Cerebellar nuclear complex (tissue), 1 donor: ENCODE results near the gene HYAL3.

Experiments used
- DNase-seq, 2 experiments: peaks; one replicate each; lab custom pipeline; 2025; lab: John Stamatoyannopoulos, UW

HYAL3 gene

DNA sequence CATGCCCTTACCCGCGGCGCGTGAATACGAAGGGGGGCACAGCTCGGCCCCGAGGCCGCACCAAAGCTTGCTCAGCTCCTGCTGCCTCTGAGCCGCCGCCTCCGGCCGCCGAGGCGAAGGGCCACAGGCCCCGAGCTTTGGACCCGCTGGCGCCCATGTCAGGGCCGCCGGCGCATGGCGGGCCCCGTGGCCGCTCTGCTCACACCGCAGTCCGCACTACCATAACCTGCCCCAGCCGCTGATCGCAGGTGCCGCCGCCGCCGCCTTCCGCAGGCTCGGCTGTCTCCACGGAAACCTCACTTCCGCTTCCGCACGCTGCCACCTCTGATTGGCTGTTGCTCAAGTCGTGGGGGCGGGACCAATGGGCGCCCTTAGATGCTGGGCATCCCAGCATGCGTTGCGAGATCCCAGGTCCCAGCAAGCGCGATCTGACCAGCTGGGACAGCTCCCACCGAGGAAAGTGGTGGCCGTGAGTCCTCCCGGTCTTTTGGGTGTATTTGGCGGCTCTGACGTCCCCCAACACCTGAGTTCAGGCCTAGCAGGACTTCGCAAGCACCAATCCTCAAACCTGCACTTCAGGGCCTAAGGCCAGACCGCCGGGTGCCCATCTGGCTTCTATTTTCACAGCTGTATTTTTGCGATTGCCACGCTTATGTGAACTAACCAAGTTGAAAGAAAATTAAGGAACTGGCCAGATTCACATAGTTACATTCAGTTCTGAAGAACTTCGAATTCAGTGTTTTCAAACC, 28.9 kb upstream of the HYAL3 start, which contains the start of gene TUSC2:
TUSC2 (minus strand) TSS at position 281 of the 749 bp plus-strand sequence; CDS start at position 157, 124 bp downstream.
- peak; percentile 61 to 85 for DNase-seq

DNA sequence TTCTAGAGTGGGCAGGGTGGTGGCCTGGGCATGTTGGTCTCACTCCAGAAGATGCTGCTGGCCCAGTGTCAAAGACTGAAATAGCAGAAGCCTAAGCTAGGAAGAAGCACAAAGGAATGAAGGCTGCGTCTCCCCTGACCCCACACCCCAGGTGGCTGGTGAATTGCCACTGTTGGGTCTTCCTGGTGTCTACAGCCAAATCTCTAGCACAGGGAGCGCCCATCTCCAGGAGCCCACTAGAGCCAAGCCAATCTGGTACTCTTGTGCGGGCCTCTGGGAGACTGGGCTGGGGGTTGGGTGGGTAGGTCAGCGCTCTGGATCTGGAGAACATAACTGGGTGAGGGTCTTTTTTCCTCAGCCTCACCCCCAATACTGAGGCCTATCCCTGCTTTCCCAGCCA, 27.9 kb upstream of the HYAL3 start:
- DNase-seq: no peak

DNA sequence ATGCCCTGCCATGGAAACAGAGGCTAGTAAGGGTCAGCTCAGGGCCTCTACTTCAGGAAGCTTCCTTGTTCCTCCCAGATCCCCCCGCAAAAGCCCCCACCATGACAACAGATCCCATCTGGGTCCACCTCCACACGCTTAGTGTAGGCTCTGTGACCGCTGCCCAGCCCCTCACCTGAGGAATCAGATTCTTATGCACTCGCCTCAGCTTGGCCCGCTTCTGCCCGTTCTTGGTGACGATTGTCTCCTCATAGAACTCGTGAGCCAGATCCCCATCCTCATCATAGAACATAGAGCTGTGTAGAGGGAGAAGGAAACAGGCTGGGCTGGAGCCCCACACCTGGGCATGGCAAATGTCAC, 27.0 kb upstream of the HYAL3 start:
- DNase-seq: no peak

DNA sequence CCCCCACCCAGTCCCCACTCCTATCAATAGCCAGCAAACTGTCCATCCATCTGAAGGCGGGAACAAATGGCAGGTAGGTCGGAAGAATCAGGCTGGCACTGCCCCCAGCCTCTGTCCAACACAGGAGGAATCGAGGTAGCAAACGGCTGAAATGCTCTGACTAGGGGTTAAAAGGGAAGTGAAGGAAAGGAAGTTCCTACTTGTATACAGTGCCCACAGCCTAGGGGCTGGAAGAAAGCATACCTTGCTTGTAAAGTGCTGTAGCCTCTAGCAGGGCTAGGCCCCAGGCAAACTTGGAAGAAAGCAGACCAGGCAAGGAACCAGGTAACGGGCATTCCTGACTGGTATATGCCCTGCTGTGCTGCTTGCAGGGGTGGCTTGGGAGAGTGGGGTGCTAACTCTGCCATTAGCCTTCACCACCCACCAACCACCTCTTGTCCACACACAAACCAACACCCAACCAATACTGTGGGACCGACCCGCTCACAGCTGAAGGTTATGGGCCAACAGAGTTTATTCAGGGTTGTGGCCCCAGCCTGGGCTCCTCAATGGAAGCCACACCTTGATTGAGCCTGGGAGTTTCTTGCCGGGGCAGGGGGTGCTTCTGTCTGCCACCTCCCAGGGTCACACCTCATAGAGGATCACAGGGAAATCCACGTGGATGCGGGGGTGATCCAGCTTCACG, 26.4 kb upstream of the HYAL3 start:
- no peak for DNase-seq

DNA sequence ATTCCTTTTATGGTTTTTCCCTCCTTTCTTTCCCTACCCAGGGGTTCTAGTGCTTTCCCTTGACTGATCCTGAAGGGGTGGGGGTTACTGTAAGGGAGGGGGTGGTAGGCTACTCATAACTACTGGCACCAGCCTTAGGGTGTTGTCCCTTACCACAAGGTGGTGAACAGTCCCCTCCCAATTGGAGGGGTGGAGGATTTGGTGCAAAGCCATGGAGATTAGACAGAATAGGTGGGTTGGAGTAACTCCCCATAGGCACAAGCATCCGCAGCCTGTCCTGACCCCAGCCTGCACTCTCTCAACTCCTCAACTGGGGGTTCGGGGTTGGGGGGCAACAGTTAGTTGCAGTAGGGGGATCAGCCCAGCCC, 25.9 kb upstream of the HYAL3 start:
- DNase-seq: no peak

DNA sequence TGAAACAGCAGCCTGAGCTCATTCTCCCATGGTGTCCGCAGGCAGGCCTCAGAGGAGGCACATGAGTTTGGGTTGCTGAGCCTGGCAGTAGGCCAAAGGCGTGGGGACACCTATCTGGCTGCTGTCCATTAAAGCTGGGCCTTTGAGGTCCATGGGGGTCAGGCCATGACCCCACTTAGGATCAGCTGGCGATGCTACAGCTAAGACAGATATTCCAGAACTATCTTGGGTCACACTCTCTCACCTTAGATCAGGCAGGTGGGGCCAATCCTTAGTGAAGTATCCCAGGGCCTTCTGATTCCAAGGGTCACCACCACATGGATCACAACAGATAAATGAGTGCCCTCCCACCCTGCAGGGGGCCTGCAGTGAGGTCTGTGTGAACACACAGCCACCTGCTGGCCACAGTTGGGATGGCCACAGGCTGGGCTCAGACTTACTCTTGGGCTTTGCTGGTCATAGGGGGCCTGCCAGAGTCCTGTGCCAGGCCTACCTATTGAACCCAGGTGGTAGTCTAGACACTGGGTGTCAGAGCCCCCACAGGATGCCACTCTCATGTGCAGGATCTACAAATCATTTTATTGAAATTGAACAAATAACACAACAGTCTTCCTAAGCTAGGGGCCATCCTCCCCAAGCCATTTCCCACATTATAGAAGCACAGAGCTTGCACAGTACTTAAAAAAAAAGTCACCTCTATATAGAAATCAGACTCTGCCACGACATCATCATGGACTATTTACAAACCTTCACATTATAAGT, 25.3 kb upstream of the HYAL3 start:
- DNase-seq: peak in 1 of 2 experiments; percentile 4

DNA sequence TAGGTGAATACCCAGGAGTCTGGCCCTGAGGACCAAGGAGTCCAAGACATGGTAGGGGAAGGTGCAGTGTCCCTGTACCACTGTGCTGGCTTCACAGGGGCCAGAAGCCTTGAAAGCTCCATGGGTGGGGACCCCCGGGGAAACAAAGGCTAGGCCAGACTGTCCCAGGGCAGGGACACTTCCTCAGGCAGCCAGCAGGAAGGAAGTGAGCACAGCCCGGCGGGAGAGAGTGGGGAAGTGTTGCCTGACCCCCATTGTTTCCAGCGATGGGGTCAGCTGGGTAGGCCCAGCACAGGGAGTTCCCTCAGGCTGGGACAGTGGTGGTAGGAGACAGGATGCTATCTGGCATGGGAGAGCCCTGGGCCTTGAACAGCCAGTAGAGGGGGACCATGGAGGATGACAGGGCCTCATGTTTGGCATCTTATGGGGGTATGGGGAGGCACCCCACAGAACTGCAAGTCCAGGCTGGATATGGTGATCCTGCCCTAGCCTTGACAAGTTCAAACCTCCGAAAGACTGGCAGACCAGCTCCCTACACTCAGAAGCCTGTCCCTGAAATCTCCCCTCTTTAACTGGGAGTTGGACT, 24.5 kb upstream of the HYAL3 start:
- DNase-seq: no peak

DNA sequence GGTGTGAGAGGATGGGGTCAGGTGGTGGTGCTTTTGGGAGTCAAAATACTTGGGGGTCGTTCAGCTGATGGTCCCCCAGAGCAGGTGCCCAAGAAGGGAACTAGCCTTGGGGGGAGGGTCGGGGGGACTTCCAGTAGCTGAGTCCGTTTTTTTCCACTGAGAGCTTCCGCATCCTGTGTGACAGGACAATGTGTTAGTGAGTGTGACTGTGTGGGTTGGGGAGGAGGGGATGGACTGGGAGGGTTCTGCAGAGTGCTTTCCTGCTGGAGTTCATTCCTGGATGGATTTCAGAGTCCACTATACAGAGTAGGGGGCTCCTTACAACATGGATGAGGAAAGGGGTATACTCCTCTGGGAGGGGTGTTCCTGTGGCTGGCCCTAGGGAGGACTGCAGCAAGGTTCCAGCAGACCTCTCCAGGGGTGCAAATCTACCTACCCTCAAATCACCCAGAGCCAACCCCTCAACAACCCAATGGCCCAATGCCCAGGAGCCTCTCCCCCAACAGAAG, 23.9 kb upstream of the HYAL3 start:
- DNase-seq: no peak

DNA sequence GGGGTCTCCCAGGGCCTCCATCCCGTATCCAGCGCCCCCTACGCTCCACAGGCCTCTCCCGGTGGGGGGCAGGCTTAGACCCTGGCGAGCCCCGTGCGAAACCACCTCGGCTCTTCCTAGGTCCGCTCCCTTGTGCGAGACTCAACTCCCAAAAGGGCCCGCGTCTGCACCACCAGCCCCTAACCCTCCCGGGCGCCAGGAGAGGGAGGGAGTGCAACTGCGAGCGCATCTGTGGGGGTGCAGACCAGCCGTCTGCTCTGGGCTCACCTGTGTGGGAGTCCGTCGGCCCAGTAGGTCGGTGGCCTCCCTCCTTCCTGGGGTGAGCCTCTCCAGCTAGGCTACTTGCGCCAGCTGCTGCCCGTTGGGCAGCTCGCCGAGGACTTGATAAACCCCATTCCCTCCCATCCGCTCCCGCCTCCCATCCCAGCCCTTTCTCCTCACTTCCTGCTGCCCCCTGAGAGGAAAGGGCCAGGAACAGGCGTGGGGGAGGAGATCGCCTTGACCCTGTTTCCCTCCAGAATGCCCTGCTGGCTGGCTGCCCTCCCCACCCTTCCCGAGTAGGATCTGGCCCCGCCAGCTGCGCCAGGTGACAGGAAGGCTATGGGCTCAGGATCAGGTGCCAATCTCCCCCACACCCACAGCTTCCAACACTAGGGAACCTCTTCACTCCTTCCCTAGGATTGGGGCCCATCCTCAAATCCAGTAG, 23.3 kb upstream of the HYAL3 start, which contains the start of gene HYAL2:
HYAL2 (minus strand) TSS at position 360 of the 706 bp plus-strand sequence. CDS start 2,256 bp downstream, outside the sequence.
- no peak for DNase-seq

DNA sequence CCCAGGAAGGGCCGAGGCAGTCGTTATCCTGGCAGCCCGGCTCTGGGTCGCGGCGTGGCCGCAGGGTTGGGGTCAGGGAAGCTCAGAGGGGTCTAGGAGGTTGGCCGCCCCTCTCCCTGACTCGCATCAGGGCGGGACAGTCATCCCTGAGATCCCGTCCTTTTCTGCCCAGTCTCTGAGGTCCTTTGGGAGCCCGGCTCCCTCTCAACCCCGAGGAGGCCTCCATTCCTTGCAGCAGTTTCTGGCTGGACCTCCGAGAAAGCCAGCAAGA, 22.8 kb upstream of the HYAL3 start:
- no peak for DNase-seq

DNA sequence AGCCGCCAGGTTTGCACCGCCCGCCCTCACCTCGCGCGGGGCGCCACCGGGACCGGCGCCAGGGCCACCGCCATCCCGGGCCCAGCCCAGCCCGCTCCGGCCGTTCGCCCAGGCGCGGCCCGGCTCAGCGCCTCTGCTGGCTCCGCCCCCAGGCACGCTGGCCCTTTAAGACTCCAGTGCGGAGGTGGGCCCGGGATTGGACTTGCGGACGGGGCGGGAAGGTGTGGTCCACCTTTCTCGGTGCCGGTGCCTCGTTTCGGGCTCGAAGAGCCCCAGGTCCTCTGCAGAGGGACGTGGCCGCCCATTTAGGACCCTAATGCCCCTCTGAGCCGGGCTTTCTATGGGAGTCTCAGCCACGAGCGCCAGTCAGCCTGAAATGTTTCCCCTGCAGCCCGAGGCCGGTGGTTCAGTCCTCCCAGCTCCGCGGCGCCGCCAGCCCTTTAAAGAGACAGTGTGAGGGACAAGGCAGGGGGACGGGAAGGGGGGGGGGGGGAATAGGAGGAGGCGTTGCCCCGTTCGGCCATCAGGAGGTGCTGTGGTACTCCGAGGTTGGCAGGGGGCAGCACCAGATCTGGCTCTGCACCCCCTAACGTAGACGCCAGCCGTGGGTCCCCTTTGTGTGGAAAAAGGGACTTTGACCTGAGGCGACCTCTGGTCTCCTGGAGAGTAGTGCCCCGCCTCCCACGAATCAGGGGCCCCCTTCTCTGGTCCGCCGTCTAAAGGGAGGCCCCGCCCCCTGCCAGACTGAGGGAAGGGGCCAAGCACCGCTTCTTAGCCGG, 22.3 kb upstream of the HYAL3 start:
- DNase-seq: peak in 1 of 2 experiments; percentile 62

DNA sequence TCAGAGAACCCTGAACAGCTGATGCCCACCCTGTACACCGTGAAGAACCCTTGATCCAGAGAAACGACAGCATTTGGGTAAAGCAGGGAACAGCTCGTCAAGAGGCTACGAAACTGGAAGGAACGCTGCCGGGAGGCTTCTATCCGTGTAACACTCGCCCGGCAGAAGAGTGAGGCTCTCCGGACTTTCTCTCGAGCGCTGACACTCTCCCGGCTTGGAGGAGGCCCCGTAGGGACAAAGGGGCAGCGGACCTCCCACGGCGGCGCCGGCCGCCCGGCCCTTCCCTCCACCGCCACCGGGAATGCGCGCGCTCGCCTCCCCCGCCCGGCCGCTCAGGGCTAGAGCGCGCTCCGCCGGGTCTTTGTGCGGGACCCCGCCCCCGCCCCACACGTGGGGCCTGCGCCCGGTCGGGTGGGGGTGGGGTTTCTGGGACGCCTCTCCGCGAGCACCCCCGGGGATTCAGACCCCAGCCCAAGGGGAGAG, 21.7 kb upstream of the HYAL3 start:
- DNase-seq: peak in 1 of 2 experiments; percentile 62

DNA sequence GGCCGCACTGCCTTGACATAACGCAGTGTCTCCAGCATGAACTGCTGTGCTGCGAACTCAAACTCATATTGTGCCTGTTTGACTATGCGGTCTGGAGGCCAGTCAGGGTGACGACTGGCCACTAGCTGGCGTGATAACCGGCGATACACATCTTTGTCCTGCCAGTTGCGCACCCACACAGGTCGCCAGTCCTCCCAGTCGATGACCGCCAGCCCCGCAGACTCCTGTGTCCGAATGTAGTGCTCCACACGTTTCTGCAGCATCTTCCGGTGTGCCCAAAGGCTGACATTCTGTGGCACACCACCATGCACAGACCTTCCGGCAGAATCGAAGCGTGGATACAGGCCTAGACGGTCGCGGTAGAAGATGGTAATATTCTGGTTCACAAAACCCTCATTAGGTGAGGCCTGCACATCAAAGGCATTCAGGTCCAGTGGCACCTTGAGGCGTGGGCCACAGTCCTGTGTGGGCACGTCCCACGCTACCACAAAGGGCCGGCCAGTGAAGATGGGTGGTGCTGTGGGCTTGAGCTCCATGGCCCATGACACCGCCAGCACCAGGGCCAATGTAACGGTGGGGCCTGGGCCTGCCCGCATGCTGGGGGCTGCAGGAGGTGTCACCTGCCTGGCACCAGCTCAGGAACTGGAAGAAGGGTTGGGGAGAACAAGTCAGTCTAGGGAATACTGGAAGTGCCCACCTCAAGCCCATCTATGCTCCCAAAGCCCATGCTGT, 20.9 kb upstream of the HYAL3 start:
- DNase-seq: no peak

DNA sequence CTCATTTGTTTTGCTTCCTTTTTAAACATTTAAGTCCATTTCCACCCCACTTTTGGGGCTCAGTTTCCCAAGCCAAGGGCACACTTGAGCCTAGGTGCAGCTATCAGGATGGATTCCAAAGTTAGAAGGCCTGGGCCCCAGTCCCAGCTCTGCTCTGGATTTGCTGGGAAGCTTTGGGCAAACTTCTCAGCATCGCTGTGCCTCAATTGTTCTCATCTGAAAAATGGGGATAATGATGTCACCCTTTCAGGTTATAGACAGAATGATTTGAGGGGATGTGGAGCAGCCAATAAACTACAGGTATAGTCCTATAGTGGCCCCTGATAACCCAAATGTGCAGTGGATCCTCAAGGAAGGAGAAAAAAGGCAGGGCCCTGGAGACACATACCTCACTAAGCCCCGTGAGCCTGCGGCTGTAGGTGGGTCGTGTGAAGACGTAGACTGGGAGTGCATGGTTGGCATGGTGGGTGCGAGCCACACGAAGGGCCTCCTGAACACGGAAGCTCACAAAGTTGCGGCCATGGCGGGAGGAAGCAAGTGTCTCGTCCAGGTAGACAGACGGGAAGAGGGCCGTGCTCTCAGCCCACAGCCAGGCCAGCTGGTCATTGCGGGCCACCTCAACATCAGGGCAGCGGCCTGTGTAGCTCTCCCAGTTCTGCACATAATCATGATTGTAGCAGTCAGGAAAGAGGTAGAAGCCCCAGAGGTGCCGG, 20.1 kb upstream of the HYAL3 start:
- DNase-seq: no peak

DNA sequence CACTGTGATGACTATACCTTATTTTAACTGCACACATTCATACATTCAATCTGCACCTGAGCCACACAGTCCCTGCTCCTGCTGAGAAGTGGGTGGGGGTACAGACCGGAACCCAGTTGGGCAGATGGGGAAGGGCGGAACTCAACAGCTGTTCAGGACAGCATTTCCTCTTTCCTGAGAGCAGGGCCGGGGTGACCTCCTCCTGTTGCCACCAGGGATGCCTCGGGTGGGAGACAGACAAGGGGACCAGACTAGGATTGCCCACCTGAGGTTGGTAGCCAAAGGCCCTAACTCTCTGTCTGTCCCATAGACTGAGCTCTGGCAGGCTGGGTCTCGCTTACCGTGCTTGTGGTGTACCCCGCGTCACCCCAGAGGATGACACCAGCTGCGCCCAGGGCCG, 19.4 kb upstream of the HYAL3 start:
- DNase-seq: no peak

DNA sequence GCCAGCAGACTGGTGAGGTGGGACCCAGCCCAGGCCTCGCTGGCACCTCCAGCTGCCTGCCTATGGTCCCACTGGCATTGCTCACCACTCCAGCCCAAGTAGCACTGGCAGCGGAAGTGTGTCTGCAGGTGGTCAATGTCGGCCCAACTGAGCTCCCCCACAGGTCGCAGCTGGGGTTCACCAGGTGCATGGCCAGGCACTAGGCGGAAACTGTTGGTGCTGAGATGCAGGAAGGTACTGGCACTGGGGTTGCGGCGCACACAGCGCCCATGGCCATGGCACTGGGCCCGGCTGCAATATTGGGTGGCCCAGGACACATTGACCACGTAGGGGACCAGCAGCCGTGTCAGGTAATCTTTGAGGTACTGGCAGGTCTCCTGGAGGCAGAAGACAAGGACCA, 19.0 kb upstream of the HYAL3 start:
- DNase-seq: no peak

DNA sequence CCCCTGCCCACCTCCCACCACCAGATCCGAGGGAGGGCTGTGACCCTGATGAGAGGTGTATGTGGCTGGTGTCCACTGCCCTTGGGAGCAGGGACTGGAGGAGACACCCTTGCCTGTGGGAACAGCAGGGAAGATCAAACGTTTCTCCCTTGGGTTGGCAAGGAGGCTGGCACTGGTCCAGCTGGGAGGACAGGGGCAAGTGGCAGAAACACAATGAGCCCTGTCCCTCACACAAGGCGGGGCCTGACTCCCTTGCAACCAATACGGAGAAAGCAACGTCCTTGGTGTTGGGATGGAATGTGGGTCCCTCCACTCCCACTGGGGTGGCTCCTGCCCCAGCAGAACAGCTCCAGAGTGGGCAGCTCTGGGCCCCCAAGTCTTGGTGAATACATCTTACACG, 18.1 kb upstream of the HYAL3 start:
- DNase-seq: no peak

DNA sequence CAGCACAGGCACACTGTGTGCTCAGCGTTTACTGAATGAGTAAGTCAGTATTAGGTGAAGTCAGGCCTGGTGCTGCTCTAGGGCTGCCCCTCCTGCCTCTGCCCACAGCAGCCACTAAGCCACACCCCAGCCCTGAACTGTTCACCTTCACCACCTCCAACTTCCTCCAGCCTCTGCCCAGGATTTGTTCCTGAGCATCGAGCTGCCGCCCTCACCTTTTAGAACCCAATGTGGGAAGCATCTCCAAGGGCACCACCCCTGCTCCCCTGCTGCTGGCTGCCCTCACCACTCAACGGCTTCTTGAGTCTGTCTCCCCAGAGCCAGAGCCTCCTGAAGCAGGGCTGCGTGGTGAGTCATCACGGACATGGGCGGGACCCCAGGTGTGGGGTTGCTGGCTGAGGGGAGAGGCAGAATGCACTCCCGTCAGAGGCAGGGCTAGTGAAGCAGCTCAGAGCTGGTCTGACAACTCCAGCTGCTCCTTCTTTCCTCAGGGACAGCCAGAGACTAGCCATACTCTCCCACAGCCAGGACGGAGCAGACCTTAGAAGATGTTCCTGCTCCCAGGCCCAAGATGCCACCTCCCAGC, 17.5 kb upstream of the HYAL3 start:
- no peak for DNase-seq

DNA sequence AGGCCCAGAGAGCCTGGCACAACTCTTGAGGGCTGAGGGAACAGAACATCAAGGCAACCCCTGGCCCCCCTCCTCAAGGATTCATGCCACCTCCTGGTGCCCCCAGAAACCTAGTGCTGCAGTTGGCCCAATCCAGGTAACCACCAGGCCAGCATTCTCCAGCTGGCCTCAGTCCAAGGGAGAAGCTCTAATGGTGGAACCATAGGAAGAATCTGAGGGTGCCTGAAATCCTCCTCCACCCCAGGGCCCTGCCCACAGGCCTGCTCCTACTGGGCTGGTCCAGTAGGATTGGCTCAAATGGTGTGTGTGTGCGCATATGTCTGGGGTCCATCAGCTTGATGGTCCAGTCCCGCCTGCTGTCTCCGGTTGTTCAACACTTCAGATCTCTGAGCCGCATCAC, 15.6 kb upstream of the HYAL3 start:
- no peak for DNase-seq
